Adipocyte (in vitro differentiated cells): Measurements from ENCODE around the gene NRTN.
A peak's percentile ranks its signal among the peaks of the same experiment; 100 is the strongest.

Experiments
- DNase-seq: peaks from one replicate; pipeline ENCODE4 v3.0.0-alpha.2; 2015; ENCODE audit warnings: low read depth
- H3K27me3 ChIP-seq: replicated peaks from 2 replicates; pipeline ENCODE4 v1.7.0; 2013; ENCODE audit warnings: mild to moderate bottlenecking, low read length, moderate library complexity; ENCODE audit not compliant: control insufficient read depth, insufficient read depth
- H3K36me3 ChIP-seq: 2 replicates; pipeline ENCODE4 v1.7.0; 2013; ENCODE audit warnings: low read length, mild to moderate bottlenecking, moderate library complexity; ENCODE audit not compliant: control insufficient read depth, insufficient read depth, severe bottlenecking
- H3K4me1 ChIP-seq: 2 replicates; pipeline ENCODE4 v1.7.0; 2013; ENCODE audit warnings: mild to moderate bottlenecking, low read length, moderate library complexity; ENCODE audit not compliant: control insufficient read depth, insufficient read depth
- H3K4me3 ChIP-seq: 2 replicates; pipeline ENCODE4 v1.7.0; 2013; ENCODE audit warnings: mild to moderate bottlenecking, low read length, moderate library complexity
- H3K9ac ChIP-seq: 2 replicates; pipeline ENCODE4 v1.7.0; 2013; ENCODE audit warnings: mild to moderate bottlenecking, low read length, moderate library complexity
- H3K9me3 ChIP-seq: 2 replicates; pipeline ENCODE4 v1.7.0; 2013; ENCODE audit warnings: mild to moderate bottlenecking, low read length, moderate library complexity; ENCODE audit not compliant: control insufficient read depth

The NRTN gene

GRCh38 chr19:5792224-5792623 is 12.6 kb upstream of the NRTN start:
- Histone ChIP-seq H3K9ac (no peak overlapping the region), H3K4me3 (no peak overlapping the region), H3K4me1 (peaks cover 8% of the 10 kb centered on the region), H3K36me3 (peaks cover 29% of the 10 kb centered on the region), H3K27me3 (no peaks in the 10 kb centered on the region), H3K9me3 (no peaks in the 10 kb centered on the region)
- DNase-seq: no peak

GRCh38 chr19:5793188-5793587 is 11.7 kb upstream of the NRTN start:
- Histone ChIP-seq H3K27me3 (no peaks in the 10 kb centered on the region), H3K4me1 (peaks cover 8% of the 10 kb centered on the region), H3K9ac (no peak overlapping the region), H3K4me3 (no peak overlapping the region), H3K36me3 (peaks cover 20% of the 10 kb centered on the region), H3K9me3 (no peaks in the 10 kb centered on the region)
- DNase-seq: no peak

DNA sequence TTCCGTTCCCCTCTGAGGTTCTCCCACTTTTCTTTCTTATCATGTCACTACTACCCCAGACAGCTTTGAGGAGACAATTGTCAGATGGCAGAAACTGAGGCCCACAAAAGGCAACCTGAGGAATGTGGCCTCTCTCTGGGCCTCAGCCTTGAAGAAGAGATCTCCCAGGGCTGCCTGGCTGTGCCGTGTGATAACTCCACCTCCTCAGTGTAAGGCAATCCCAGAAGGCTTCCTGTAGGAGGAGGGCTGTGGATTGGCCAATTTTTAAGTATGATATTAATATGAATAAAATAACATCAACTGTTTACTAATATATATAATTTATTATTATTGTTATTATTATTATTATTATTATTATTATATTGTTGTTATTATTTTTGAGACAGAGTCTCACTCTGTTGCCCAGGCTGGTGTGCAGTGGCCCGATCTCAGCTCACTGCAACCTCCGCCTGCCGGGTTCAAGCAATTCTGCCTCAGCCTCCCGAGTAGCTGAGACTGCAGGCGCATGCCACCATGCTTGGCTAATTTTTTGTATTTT is 9.4 kb upstream of the NRTN start:
- no peak overlapping the region for H3K9ac ChIP-seq
- H3K4me1 ChIP-seq: peaks cover 6% of the 10 kb centered on the region
- no peaks in the 10 kb centered on the region for H3K9me3 ChIP-seq
- H3K27me3 ChIP-seq: no peaks in the 10 kb centered on the region
- no peaks in the 10 kb centered on the region for H3K36me3 ChIP-seq
- DNase-seq: no peak
- no peak overlapping the region for H3K4me3 ChIP-seq

GRCh38 chr19:5798244-5798643 is 6.6 kb upstream of the NRTN start:
- DNase-seq: no peak
- H3K9me3 ChIP-seq: no peaks in the 10 kb centered on the region
- no peak overlapping the region for H3K4me3 ChIP-seq
- H3K36me3 ChIP-seq: no peaks in the 10 kb centered on the region
- no peaks in the 10 kb centered on the region for H3K27me3 ChIP-seq
- H3K9ac ChIP-seq: no peak overlapping the region
- peaks cover 16% of the 10 kb centered on the region for H3K4me1 ChIP-seq

DNA sequence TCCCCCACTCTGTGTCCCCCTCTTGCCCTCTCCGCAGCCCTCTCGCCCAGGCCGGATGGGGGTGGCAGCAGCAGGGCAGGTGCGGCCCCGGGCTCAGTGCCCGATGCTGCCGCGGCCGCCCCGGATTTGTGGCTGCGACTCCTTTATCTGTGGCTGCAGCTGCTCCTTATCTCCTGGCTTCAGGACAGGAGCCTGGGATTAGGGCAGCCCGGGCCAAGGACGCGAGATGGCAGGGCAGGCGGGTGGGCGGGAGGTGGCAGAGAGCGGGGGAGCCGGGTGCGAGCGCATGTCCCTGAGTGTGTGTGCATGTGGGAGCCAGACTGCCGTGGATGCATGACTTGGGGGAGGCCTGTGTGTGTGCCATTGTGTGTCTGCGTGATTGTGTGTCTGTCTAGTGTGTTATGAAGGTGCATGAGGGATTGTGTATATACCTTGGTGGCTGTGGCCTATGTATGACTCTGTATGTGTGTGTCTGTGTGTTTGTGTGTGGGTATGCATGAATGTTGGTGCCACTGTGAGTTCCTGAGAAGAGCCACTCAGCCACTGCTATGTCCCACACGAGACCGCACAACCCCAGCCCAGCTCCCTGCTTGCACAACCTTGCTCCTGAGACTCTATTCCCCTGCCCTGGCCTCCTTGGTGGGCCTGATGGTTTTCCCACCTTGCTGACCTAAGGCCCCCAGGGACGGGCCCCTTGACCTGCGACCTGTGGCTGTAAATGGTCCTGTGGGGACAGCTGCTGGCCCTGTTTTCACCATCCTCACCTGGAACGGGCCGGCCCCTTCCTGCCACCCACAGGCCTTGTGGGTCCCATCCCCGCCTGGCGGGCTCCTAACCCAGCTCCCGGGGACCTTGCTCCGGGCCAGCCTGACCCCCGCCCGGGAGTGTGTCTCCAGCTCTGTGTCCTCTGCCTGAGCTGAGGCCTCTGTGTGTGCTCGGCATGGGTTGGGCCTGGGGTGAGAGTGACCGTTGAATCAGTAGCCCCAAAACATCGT is 5.3 kb upstream of the NRTN start:
- Histone ChIP-seq H3K27me3 (no peaks in the 10 kb centered on the region), H3K36me3 (no peaks in the 10 kb centered on the region), H3K4me1 (peaks cover 23% of the 10 kb centered on the region), H3K9me3 (no peaks in the 10 kb centered on the region), H3K9ac (no peak overlapping the region), H3K4me3 (no peak overlapping the region)
- DNase-seq: no peak

DNA sequence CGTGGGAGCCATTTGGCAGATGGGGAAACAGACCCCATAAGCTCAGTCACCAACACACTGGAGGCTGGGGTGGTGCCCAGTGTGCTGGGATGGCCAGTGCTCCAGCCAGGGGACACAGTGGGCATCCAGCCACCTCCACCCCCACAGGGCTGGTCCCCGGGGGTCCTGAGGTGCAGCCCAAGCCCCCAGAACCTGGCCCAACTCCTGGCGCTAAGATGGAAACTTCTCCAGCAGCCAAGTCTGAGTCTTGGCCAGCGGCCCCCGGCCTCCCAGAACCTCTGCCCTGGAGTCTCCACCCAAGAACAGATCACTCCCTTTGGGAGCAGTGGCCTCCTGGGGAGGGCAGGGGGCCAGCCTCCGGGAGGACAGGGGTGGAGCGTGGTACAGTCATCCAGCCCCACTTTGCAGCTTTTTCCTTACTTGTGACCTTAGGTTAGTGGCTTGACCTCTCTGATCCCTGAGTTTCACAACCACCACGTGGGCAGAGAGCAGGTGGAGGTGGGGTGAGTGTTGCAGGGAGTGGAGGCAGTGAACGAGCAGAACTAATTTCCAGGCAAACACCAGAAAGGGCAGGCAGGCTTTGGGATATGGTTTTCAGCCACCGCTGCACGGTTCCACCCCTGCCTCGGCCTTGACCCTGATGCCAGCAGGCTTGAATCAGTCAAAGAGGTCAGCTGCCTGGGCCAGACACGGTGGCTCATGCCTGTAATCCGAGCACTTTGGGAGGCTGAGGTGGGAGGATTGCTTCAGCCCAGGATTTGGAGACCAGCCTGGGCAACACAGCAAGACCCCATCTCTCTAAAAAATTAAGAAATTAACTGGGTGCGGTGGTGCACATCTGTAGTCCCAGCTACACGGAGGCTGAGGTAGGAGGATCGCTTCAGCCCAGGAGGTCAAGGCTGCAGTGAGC is 4.3 kb upstream of the NRTN start:
- Histone ChIP-seq H3K4me3 (no peak overlapping the region), H3K9me3 (no peaks in the 10 kb centered on the region), H3K4me1 (peaks cover 23% of the 10 kb centered on the region), H3K27me3 (no peaks in the 10 kb centered on the region), H3K9ac (no peak overlapping the region), H3K36me3 (no peaks in the 10 kb centered on the region)
- DNase-seq: no peak

- Histone ChIP-seq H3K9me3 (no peaks in the 10 kb centered on the region), H3K27me3 (peaks cover 12% of the 10 kb centered on the region), H3K9ac (no peak overlapping the region), H3K4me1 (peaks cover 23% of the 10 kb centered on the region), H3K36me3 (no peaks in the 10 kb centered on the region), H3K4me3 (no peak overlapping the region)
- peak; percentile 19 for DNase-seq
These were observed 2.9 kb upstream of the NRTN start for GRCh38 chr19:5801796-5802619.

DNA sequence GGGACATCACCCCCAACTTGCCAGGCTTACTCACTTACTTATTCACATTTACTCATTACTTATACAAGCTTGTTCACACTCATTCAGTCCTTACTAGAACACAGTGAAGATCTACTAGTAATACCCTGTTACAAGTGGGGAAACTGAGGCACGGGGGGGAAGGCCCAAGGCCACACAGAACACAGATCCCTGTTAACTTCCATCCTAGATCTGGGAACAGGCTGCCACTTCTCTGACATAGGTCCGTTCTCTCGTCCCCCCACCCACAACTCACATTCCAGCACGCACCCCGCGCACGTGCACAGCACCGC is 1.5 kb upstream of the NRTN start:
- Histone ChIP-seq H3K36me3 (no peaks in the 10 kb centered on the region), H3K4me3 (peak overlapping the region; percentile 69)

DNA sequence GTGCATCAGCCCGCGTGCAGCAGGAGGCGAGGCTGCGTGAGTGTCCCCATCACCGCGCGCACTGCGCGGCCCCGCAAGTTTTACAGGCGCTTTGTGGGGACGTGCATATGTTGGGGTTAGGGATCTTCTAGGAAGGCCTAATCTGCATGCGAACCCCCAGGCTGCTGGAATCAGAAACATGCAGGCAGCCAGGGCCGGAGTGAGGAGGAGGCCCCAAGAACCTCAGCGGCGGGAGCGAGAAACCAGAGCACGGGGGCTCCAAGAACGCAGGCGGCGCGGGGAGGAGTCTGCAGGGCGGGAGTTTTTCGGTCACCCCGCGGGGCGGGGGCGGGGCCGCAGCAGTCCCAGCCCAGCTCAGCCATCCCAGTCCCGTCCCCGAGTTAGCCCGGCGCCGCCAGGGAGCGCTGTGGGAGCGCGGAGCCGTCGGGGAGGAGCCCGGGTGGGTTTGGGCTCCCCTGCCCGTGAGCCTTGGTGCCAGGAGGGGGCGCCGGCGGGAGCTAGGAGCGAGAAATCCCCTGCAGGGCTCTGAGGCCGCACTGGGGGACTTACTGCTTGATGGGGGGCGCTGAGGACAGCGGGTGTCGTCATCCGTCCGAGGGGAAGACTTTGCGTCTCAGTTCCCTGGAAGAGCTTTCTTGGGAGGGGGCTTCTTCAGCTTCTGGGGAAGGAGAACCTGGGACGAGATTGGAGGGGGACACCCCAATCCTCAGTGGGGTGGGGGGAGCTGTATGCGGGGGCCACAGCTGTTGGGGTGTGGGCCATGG is 933 bp upstream of the NRTN start:
- Histone ChIP-seq H3K4me3 (peak overlapping the region; percentile 69), H3K27me3 (peaks cover 20% of the 10 kb centered on the region), H3K4me1 (peaks cover 23% of the 10 kb centered on the region), H3K36me3 (no peaks in the 10 kb centered on the region), H3K9ac (peak overlapping the region; percentile 33), H3K9me3 (no peaks in the 10 kb centered on the region)
- DNase-seq: peak; percentile 93

More for the DNA sequence above, 1.5 kb upstream of the NRTN start:
- H3K27me3 ChIP-seq: peaks cover 20% of the 10 kb centered on the region
- DNase-seq: no peak
- H3K4me1 ChIP-seq: peaks cover 23% of the 10 kb centered on the region
- H3K9ac ChIP-seq: peak overlapping the region; percentile 33
- H3K9me3 ChIP-seq: no peaks in the 10 kb centered on the region

DNA sequence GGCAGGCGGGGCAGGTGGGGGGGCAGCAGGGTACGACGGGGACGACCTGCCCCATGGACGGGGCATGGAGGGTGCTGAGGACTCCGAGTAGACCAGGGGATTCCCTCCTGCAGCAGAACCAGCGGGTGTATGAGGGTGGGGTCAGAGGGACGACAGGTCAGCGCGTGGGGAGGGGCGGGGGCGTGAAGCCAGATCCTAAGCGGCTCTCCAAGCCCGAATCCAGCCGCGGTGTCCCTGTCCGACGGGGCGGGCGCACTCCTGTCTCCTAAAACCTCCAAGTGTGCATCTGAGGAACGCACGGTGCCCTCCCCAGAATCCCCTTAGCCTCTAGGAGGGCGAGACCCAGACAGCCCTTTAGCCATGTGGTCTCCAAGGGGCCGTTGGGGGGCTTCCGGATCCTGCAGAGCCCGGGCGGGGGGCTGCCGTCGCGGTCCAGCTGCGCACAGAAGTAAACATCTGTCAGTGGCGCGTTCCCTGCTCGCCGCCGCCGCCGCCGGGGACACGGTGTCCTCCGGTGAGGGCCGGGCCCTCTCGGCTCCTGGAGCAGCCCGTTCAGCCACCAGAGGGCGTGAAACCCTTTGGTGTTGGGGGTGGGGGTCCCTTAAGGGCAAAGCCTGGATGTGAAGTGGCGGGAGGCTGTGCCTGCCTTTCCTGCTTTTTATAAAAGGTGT is 730 bp downstream of the NRTN start:
- Histone ChIP-seq H3K4me1 (peaks cover 15% of the 10 kb centered on the region), H3K9me3 (no peaks in the 10 kb centered on the region), H3K4me3 (no peak overlapping the region), H3K27me3 (peaks cover 20% of the 10 kb centered on the region), H3K9ac (no peak overlapping the region), H3K36me3 (no peaks in the 10 kb centered on the region)
- peak; percentile 84 for DNase-seq
